GM18868 (cell line): ENCODE measurements around the gene RBFOX2.

Source experiments
- ATAC-seq: cut with Tn5 transposase; IDR thresholded peaks from one replicate; pipeline ENCODE4 v1.9.1; 2021; ENCODE audit warnings: mild to moderate bottlenecking, moderate library complexity; ENCODE audit not compliant: unreplicated experiment

RBFOX2 gene

GRCh38 chr22:35904752-35905151 lies 123.9 kb downstream of the RBFOX2 start:
- ATAC-seq: no peak

GRCh38 chr22:35904336-35904692 lies 124.3 kb downstream of the RBFOX2 start:
- ATAC-seq: no peak

GRCh38 chr22:35903571-35904335 lies 124.9 kb downstream of the RBFOX2 start:
- ATAC-seq: no peak

- no peak for ATAC-seq
Observed at GRCh38 chr22:35900483-35901168, 128.0 kb downstream of the RBFOX2 start.

DNA sequence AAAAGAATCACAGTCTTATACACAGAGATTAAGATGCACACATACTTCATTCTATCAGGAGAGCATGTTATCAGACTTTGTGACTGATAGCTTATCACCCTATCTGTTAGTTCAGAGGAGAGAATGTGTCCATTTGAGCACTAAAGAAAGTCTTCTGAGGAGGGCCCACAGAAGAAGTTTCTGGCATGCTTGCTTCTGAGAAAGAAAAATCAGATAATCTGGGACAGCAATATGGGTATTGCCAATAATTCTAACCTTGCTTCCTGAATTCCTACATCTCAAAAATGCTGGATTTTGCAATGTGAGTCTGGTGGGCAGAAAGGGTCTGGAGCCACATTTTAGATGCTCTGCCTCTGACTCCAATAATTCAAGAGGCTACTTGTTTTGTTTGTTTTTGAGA lies 128.9 kb downstream of the RBFOX2 start:
- no peak for ATAC-seq

GRCh38 chr22:35896111-35896705 lies 132.4 kb downstream of the RBFOX2 start:
- ATAC-seq: no peak

- no peak for ATAC-seq
Observed at GRCh38 chr22:35894937-35895708, 133.5 kb downstream of the RBFOX2 start.

GRCh38 chr22:35894464-35894878 lies 134.2 kb downstream of the RBFOX2 start:
- ATAC-seq: no peak

- no peak for ATAC-seq
Observed at GRCh38 chr22:35893698-35894097, 134.9 kb downstream of the RBFOX2 start.

- no peak for ATAC-seq
Observed at GRCh38 chr22:35892192-35892591, 136.4 kb downstream of the RBFOX2 start.

DNA sequence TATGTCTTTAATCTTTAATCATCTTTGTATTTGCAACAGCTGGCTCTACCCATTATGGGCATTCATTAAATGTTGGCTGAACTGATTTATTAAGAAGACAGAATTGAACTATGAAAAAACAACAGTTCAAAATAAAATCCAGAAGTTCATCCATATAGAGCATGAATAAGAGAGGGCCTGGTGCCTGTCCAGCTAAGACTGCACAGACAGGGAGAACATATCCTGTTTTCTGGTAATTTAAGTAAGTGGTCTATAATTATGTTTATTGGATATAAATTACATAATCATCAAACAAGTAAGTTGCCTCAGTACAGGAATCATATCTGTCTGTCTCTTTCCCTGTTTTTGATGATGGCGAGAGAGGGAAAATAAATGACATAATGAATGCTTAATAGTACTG lies 137.2 kb downstream of the RBFOX2 start:
- ATAC-seq: no peak

- ATAC-seq: no peak
Observed at GRCh38 chr22:35889071-35889470, 139.6 kb downstream of the RBFOX2 start.

DNA sequence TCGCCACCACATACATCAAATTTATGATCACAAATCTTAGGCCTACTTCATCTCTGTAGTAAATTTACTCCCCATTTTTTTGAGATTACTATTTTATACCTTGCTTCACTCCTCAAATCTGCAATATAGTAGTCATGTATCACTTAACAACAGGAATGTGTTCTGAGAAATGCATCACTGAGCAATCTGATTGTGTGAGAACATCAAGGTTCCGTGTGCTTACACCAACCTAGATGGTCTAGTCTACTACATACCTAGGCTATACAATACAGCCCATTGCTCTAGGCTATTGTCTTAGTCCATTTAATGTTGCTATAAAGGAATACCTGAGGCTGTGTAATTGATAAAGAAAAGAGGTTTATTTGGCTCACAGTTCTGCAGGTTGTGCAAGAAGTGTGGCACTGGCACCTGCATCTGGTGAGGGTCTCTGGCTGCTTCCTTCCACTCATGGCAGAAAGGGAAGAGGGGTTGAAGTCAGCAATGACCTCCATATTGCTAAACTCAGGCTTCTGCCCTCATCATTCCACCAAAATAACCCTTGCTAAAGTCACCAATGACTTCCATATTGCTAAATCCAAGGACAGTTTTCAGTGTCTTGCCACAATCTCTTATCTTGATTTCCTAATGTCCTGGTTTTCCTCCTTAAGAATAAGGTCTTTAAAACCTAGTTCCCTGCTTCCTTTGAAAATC lies 140.3 kb downstream of the RBFOX2 start:
- no peak for ATAC-seq

DNA sequence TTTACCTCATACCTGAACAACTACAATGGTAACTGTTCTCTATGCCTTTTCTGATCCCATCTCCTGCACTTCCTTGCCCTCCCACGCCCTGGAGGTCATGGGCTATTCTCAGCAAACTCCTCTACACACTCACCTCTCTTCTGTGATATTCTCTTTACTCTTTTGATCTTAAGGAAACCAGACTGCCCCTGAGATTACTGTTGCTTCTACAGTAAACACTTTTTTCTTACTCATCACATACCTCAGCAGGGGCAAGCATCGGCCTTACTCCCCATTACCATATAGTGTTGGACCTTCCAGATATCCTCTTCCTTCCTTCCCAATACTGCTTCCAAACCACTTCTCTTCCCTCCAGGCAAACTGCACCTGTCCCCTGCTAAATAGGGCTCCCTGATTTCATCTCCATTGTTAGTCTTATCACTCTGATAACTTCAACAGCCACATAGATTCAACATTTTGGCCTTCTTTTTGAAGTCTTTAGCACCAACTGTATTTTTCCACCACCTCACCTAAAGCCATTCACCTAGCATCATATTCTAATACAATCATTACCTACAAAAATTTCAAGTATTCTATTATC lies 141.2 kb downstream of the RBFOX2 start:
- ATAC-seq: no peak

- ATAC-seq: no peak
Observed at GRCh38 chr22:35886309-35886708, 142.3 kb downstream of the RBFOX2 start.

GRCh38 chr22:35884529-35884928 lies 144.1 kb downstream of the RBFOX2 start:
- no peak for ATAC-seq

DNA sequence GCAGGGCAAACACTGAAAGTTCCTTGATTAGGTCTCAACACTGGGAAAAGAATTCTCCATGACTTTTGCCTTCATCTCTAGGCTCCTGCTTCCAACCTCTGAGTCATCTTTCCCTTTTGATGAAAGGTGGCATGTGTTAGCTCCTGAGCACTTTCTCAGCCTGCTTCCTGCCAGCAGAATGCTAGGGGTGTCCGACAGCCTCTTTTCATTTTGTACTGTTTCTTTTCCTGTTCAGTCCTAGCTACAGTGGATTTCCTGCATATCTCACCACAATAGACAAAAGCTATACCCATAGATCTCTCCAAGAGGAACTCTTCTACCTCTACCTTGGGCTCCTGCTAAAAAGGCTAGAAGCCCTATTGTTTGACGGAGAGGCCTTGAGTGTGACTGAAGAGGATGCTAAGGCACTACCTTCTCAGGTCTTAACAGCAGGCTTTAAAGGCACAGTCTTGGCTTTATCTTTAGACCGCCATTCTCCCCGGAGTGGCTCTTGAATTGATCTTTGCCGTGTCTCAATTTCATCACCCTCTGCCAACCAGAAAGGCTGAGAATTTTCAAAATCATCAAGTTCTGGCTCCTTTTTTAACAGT lies 145.5 kb downstream of the RBFOX2 start:
- ATAC-seq: no peak

DNA sequence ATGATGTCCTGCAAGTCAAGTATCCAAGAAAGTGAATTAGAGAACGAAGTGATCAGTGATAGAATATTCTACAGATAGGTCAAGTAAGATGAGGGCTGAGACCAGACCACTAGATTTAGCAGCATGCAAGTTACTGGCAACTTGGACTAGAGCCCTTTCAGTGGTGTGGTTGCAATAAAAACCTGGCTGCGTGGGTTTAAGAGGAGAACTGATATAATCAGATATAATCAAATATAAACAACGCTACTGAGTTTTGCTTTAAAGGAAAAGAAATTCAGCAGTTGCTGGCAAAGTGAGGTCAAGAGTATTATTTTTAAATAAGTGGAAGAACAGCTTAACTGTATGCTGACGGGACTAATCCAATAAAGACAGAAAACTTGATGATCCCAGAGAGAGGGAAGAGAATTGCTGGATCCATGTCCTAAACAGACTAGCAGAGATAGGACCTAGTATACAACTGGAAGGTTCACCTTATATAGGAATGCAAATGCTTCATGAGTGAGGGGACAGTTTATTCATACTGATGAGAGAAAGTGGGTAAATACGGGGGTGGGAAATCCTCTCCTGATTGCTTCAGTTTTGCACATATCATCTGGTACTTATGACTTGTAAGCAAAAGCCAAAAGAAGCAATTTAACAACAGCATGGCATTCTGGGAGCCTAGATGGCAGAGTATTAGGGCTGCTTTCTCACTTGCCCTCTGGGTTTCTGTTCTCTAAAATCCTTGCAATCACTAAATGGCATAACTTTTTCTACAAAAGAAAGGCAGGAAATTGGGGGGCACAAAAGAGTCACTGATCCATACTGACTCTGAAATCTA lies 146.2 kb downstream of the RBFOX2 start:
- no peak for ATAC-seq

- ATAC-seq: no peak
Observed at GRCh38 chr22:35879351-35879750, 149.3 kb downstream of the RBFOX2 start.
